ENCODE measurements around the gene GSPT1. TPM values are rescaled to one million over a fixed set of nuclear protein-coding genes. Genes with fewer than 3 reads are reported as not detected.

Gene GSPT1
- total and polyA plus RNA-seq, 9 of the 15 experiments (the other 6 are each of a cell fraction or from before 2014, with no cell fraction given): 63.8 to 269 (median 148) TPM

DNA sequence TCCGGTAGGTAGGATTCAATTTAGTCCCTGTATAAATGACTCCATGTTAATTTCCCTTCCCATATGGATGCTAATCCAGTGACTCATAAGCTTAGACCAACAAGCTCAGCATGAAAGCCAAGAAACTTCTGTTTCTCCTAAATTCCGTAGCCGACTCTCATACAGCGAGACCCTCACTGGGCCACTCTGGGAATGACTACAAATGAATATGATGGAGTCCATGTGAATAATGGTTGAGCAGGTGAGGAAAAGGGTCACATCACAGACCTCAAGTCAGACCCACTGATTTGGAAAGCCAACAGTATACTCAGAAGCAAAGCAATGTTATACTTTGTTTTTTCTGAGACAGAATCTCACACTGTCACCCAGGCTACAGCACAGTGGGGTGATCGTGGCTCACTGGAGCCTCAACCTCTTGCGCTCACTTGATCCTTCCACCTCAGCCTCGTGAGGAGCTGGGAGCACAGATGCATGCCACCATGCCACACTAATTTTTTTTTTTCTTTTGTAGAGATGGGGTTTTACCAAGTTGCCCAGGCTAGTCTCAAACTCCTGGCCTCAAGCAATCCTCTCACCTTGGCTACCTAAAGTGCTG, 79.0 kb downstream of the GSPT1 start (continued):
- TF ChIP-seq, protein P1, sequence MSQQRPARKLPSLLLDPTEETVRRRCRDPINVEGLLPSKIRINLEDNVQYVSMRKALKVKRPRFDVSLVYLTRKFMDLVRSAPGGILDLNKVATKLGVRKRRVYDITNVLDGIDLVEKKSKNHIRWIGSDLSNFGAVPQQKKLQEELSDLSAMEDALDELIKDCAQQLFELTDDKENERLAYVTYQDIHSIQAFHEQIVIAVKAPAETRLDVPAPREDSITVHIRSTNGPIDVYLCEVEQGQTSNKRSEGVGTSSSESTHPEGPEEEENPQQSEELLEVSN (IDR thresholded peaks at IDR 0.05; ENCODE audit: borderline replicate concordance in 1 of 2, extremely low read depth in 1 of 2, insufficient read depth in 1 of 2, insufficient read length in 1 of 2, low read depth in 1 of 2, low read length in 1 of 2, poor library complexity in 1 of 2, severe bottlenecking in 1 of 2): no peak
- no peak for TF ChIP-seq ZNF445 (CRISPR knock-in tag; IDR thresholded peaks at IDR 0.05; ENCODE audit: low read depth)

DNA sequence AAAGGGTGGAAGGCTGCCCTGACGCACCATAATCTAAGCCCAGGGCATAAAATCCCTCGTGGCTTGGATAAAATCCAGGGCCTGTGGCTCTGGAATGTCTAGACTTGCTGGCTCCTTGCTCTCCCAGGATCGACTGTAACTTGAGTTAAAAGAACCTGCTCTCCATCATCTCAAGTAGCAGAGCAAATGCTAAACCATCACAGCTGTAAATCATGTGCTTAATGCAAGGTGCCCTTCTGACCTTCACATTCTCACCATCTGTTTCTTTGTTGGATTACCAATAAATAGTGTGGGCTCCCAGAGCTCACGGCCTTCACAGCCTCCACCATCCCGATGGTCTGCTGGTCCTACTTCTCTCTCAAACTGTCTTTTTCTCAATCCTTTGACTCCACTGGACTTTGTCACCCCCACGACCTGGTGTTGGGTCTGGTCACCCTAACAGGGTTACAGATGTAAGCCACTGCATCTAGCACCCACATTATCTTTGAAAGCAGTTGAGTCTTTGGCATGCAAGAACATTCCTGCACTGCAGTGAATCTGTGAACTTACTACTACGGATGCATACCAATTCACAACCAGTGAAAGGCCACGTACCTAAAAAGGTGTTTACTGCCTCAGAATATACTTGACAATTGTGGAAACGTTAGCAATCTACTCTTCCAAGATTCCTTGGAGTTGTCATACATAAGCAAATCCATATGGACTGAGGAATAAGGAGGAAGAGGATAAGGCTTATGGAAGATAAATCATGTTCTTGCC, 79.7 kb downstream of the GSPT1 start:
- H3K9me3 ChIP-seq (replicated peaks; ENCODE audit: control insufficient read depth, insufficient read depth, low read depth, low read length): no peaks in the 10 kb centered on the region
- no peak overlapping the region for H3K27ac ChIP-seq (ENCODE audit: extremely low read depth, low read depth, low read length)
- intact Hi-C loops (cut with micrococcal nuclease): no loop called here
- FAIRE-seq (peak; percentile 61), DNase-seq (ENCODE audit: extremely low read depth in 1 of 4, low spot score in 3 of 4) (peak in 1 of 4 experiments; percentile 46), ATAC-seq (peak; percentile 51)
- no peak overlapping the region for H3K4me2 ChIP-seq (ENCODE audit: insufficient read depth, low read length)
- BruUV-seq (replicated peaks): no TSS peak
- peaks cover 0 to 6% of the 10 kb centered on the region in 2 experiments; a peak in 2 of 5 replicates for H3K4me1 ChIP-seq (replicated peaks in 1 of 2; ENCODE audit: control insufficient read depth in 2 of 2, insufficient read depth in 2 of 2, low read length in 2 of 2)
- H3K36me3 ChIP-seq (ENCODE audit: control insufficient read depth, insufficient read depth, low read length): peaks cover 50% of the 10 kb centered on the region
- ChIA-PET POLR2A (interaction anchor here (0.6 to 5.5 kb wide), 8 partner anchors 10 to 255 kb away, joined by 3 to 31 read pairs (median 4); partner anchors contain the start of gene RSL1D1), CTCF (ENCODE audit: low intra/inter-chr PET ratio) (no interaction called here)
- H2AFZ ChIP-seq (ENCODE audit: low read depth, low read length): no peak overlapping the region
- in situ Hi-C loops (cut with MboI): no loop called here
- WGBS (ENCODE audit: insufficient coverage, low coverage, missing lambda C conversion rate): 8% methylated on average over 8 of the region's 9 CpGs
- H3K9me1 ChIP-seq (ENCODE audit: control insufficient read depth, insufficient read depth, low read length): no peaks in the 10 kb centered on the region
- H4K20me1 ChIP-seq (replicated peaks; ENCODE audit: control insufficient read depth, insufficient read depth, low read length): peaks cover 15% of the 10 kb centered on the region
- H3K9ac ChIP-seq (ENCODE audit: insufficient read depth in 1 of 2, low read depth in 2 of 2, low read length in 2 of 2): no peak overlapping the region
- H3K27me3 ChIP-seq (ENCODE audit: control insufficient read depth in 2 of 2, insufficient read depth in 2 of 2, low read length in 2 of 2): no peaks in the 10 kb centered on the region
- no peak overlapping the region for H3K4me3 ChIP-seq
- H3K79me2 ChIP-seq (ENCODE audit: control insufficient read depth, insufficient read depth, low read length): no peaks in the 10 kb centered on the region
- TF ChIP-seq KAT8 (IDR thresholded peaks at IDR 0.05; ENCODE audit: low read depth) (no peak), SIN3B (IDR thresholded peaks at IDR 0.05; ENCODE audit: low read depth) (no peak), ZNF316 (IDR thresholded peaks at IDR 0.05) (no peak), ZNF589 (CRISPR knock-in tag; IDR thresholded peaks at IDR 0.05; ENCODE audit: low read depth) (no peak), HDGF (IDR thresholded peaks at IDR 0.05) (no peak), PHTF2 (CRISPR knock-in tag; IDR thresholded peaks at IDR 0.05) (no peak), ZNF445 (CRISPR knock-in tag; IDR thresholded peaks at IDR 0.05; ENCODE audit: low read depth) (no peak), RBM14 (IDR thresholded peaks at IDR 0.05; ENCODE audit: borderline replicate concordance, insufficient read depth, low read depth, low read length) (no peak), ZNF717 (CRISPR knock-in tag; IDR thresholded peaks at IDR 0.05) (no peak), PTRF (tag; IDR thresholded peaks at IDR 0.05) (no peak), HDAC6 (IDR thresholded peaks at IDR 0.05; ENCODE audit: low read depth, low read length) (no peak), FOXK1 (CRISPR knock-in tag; IDR thresholded peaks at IDR 0.05; ENCODE audit: borderline replicate concordance) (no peak), HDAC1 (IDR thresholded peaks at IDR 0.05) (no peak)
- TF ChIP-seq, protein P2, sequence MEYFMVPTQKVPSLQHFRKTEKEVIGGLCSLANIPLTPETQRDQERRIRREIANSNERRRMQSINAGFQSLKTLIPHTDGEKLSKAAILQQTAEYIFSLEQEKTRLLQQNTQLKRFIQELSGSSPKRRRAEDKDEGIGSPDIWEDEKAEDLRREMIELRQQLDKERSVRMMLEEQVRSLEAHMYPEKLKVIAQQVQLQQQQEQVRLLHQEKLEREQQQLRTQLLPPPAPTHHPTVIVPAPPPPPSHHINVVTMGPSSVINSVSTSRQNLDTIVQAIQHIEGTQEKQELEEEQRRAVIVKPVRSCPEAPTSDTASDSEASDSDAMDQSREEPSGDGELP (CRISPR knock-in tag; IDR thresholded peaks at IDR 0.05; ENCODE audit: borderline replicate concordance): 0 out of 2 replicates have a peak, but pooled peaks have one; percentile 30
- TF ChIP-seq, protein P3, sequence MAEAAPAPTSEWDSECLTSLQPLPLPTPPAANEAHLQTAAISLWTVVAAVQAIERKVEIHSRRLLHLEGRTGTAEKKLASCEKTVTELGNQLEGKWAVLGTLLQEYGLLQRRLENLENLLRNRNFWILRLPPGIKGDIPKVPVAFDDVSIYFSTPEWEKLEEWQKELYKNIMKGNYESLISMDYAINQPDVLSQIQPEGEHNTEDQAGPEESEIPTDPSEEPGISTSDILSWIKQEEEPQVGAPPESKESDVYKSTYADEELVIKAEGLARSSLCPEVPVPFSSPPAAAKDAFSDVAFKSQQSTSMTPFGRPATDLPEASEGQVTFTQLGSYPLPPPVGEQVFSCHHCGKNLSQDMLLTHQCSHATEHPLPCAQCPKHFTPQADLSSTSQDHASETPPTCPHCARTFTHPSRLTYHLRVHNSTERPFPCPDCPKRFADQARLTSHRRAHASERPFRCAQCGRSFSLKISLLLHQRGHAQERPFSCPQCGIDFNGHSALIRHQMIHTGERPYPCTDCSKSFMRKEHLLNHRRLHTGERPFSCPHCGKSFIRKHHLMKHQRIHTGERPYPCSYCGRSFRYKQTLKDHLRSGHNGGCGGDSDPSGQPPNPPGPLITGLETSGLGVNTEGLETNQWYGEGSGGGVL (CRISPR knock-in tag; IDR thresholded peaks at IDR 0.05): no peak

Measured in K562 (cell line).